IPS-18c (cell line): Measurements from ENCODE around the gene GNAZ.

Source experiments
- H3K4me3 ChIP-seq: 2 replicates; pipeline ENCODE4 v1.7.0; 2013; ENCODE audit warnings: low read depth, mild to moderate bottlenecking, low read length, moderate library complexity; ENCODE audit not compliant: insufficient read depth
- H3K9me3 ChIP-seq: one replicate; pipeline ENCODE4 v1.6.1; 2013; ENCODE audit warnings: mild to moderate bottlenecking, low read length, moderate library complexity; ENCODE audit not compliant: control insufficient read depth, insufficient read depth

Gene GNAZ

DNA sequence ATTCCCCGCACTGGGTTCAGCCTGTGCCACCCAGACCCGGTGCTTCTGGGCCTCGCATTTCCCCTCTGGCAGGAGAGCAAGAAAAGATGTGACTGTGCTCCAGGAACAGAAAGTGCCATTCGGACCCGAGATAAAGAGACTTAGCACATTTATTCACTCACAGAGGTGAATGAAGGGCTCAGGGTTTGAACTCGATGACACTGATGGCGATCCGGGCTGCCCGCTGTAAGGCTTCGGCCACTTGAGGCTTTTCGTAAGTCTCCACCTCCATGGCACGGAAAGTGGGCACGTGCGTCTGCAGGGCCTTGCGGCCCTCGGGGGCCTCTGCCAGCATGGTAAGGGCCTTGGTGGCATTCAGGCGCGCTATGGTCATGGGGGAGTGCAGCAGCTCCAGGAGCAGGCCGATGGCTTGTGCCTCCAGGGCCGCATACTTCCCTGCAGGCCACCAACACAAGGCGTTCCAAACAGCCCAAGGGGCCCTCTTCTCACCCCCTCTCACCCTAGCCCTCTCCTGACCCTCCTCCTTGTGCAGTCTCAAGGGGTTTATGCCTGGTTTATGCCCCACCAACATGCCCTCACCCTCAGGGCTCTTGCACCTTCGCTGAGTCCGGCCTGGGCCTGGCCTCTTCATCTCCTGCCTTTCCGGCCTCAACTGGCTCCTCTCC lies 10.9 kb upstream of the GNAZ start:
- no peak overlapping the region for H3K4me3 ChIP-seq
- H3K9me3 ChIP-seq = no peaks in the 10 kb centered on the region

- no peak overlapping the region for H3K4me3 ChIP-seq
- H3K9me3 ChIP-seq = no peaks in the 10 kb centered on the region
Observed at GRCh38 chr22:23060612-23061400, 9.5 kb upstream of the GNAZ start.

DNA sequence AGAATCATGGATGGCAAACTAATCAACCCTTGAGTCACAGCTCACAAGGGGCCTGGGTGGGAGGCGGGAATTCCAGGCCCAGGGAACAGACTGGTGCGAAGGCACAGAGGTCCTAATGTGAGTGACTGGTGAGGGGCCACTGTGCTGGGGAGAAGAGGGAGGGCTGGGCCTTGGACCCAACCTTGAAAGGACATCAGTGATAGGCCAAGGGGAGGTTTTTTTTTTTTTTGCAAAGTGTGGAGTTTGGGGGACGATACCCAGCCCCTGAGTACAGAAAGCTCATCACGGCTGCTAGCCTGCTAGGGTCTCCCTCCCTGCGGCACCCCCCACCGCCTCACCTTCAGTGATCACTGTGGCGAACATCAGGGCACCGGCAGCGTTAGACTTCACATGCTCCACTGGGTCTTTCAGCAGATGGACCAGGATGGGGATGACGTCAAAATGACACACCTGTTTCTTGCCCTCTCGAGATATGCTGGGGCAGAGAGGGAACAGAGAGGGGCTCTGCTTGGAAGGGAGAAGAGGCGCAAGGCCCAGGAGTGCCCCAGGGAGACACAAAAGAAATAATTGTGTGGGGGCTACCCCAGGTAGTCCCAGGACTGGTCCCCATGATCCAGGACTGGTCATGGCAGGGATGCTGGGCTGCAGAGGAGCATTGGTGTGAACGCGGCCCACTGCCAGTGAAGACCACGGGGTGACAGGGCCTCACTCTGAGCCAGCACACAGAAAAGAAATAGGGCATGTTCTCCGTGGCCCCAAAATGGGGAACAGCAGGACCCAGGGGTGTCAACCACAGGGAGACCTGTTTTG lies 8.6 kb upstream of the GNAZ start:
- Histone ChIP-seq H3K4me3 (no peak overlapping the region), H3K9me3 (no peaks in the 10 kb centered on the region)

GRCh38 chr22:23062616-23063538 lies 7.4 kb upstream of the GNAZ start:
- H3K4me3 ChIP-seq = no peak overlapping the region

DNA sequence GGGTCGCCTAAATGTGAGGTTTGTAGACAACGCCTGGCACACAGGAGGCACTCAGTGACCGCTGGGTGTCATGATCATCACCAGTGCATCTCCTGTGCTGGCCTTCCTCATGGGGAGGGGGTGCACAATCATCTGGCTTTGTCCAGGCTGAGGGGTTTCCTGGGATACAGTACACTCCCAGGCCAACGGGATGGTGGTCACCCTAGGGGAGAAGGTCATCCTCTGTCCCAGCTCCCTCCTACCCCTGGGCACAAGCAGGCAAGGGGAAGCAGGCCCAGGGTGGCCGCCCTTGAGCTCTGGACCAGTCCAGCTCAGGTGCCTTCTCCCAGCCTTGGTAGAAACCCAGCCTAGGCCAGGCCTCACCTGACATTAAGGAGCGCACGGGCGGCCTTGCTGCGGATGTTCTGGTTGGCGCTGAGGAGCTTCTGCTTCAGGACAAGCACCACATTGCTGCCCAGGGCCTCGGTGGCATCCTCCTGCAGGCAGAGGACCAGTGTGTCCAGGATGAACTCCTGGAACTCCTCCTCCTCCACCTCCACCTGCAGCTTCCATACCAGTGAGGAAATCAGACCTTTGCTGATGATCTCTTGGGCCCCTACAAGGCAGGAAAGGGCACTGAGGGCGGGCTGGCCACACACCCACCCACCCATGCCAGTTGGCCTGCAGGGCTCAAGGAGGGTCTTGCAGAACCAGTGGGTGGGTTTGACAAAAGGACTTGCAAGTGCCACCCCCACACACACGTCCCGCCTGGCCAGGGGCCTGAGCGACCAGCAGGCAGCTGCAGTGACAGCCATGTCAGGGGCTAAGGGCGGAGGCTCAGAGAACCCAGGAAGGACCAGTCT lies 6.6 kb upstream of the GNAZ start:
- no peaks in the 10 kb centered on the region for H3K9me3 ChIP-seq

More at GRCh38 chr22:23062616-23063538, 7.4 kb upstream of the GNAZ start:
- H3K9me3 ChIP-seq = no peaks in the 10 kb centered on the region

DNA sequence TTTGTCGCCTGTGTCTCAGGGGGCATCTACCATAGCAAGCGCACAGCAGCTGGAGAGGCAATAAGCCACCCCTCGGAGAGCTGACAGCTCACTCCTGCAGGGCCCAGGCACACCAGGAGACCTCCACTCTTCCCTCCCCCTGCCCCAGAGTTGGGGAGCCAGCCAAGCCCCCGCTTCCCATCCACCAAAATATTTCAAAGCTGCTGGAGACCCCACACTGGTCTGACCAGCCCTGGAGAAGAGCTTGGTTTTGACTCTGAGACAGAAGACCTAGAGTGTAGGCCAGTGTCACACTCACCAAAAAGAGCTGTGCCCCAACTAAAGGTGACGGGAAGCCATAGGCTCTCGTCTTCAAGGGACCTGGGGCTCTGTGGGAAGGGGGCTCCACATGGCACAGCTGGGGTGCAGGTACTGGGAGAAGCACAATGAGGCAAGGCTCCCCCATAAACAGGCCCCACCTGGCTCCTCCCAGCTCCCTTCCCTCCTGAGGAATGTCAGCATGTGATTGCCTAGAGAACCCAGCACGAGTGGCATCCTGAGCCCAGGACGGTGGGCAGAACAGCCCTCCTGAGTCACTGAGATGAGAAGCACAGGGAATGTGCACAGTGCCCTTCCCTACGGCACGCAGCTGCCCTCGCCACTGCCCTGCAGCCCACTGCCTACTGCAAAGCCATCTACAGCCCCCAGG lies 5.8 kb upstream of the GNAZ start:
- Histone ChIP-seq H3K9me3 (no peaks in the 10 kb centered on the region), H3K4me3 (no peak overlapping the region)

More for the DNA sequence above, 6.6 kb upstream of the GNAZ start:
- H3K4me3 ChIP-seq = no peak overlapping the region

GRCh38 chr22:23065069-23065451 lies 5.3 kb upstream of the GNAZ start:
- no peak overlapping the region for H3K4me3 ChIP-seq
- no peaks in the 10 kb centered on the region for H3K9me3 ChIP-seq

GRCh38 chr22:23065495-23066122 lies 4.7 kb upstream of the GNAZ start:
- H3K9me3 ChIP-seq = no peaks in the 10 kb centered on the region
- no peak overlapping the region for H3K4me3 ChIP-seq

DNA sequence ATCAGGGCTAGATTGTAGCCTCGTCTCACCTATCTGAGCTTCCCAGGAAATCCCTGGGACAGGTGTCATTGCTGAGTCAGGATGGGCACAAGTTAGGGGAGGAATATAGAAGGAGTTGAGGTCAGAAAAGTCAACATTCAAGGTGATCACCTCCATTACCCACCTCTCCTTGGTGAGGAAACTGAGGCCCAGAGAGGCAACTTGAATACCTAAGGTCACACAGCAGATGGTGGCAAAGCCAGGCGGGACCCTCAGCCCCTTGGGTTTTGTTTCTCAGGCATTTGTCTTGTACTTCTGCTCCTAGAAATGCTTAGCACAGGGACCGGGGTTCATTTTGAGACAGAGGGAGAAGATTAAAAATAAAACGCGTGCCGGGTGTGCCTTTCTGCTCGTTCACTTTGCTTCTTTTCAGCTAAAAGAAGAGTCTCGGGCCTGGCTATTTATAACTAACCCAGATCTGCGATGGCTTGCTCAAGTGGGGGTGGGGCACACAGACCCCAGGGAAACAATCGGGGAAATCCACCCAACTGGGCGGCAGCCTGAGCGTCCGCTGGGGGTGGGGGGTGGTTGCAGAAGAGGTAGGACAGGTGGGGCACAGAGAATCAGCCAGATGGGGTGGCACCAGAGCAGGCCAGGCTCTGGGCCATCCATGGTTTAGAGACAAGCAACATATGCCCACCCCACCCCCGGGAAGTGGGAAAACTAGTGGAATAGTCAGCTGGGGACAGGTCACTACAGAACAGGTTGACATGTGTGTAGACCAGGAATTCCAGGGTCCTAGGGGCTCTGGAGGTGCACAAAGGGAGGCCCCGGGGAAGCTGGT lies 3.9 kb upstream of the GNAZ start:
- H3K9me3 ChIP-seq = no peaks in the 10 kb centered on the region
- H3K4me3 ChIP-seq = no peak overlapping the region

GRCh38 chr22:23067023-23067650 lies 3.2 kb upstream of the GNAZ start:
- Histone ChIP-seq H3K4me3 (no peak overlapping the region), H3K9me3 (no peaks in the 10 kb centered on the region)

DNA sequence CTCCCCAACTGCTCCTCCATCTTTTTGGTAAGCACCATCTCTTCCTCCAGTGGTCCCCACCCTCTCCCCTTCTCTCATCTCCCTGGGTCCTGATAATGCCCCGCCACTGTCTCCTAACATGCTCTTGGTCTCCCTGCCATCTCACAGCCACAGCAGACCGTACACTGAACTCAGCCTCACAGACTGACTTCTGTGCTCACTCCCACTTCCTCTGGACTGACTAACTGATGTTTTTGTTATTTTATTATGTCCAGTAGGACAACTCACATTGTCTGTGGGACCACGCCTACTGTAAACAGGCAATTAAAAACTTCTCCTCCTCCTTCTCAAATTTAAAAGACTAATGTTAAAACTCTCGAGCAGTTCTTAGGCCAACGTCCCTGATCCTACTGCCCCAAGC lies 2.6 kb upstream of the GNAZ start:
- Histone ChIP-seq H3K9me3 (no peaks in the 10 kb centered on the region), H3K4me3 (no peak overlapping the region)

DNA sequence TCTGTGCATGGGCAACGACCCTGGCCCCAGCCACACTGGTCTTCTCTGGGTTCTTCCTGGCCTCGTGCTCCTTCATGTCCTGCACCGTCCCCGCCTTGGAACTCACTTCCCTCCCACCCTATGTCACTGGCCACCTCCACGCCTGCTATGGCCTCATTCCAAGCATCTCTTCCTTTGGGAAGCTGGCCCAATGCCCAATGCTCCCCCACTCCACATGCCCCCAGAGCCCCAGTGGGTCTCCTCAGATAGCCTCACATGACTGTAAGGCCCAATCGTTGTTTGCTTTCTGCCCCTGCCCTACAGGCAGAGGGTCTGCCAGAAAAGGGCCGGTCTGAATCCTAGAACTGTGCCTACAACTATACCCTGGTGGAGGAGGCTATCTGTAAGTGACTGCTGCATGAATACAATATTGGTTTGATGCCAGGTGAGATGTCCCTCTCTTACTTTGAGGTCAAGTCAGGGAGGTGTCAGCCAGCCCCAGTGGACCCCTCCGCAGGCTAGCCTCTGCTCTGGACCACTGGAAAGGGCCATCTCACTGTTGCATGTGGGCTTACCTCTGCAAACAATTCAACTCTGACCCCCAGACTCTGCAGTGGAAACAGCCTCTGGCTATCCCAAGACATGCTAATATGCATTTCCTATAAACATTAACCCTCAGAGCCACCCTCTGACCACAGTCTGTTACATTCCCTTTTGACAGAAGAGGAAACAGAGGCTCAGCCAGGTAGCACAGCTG lies 2.1 kb upstream of the GNAZ start:
- Histone ChIP-seq H3K4me3 (no peak overlapping the region), H3K9me3 (no peaks in the 10 kb centered on the region)

GRCh38 chr22:23068832-23069385 lies 1.4 kb upstream of the GNAZ start:
- Histone ChIP-seq H3K9me3 (no peaks in the 10 kb centered on the region), H3K4me3 (no peak overlapping the region; the same call in 1 of the 2 replicates)
